Adipose tissue (tissue), 3 donors: ENCODE measurements around the gene DDX27. TPM values are rescaled to one million over a fixed set of nuclear protein-coding genes. Genes with fewer than 3 reads are reported as not detected.
"Not testable (repeated sequence)": the region's sequence is repeated elsewhere in the genome, so short reads cannot be mapped to it uniquely, and the experiment has no call there.

Experiments
- H3K27ac ChIP-seq: one replicate; pipeline ENCODE4 v1.5.1; 2013; ENCODE audit warnings: low read depth, low read length
- WGBS, 3 donors: extraction: QIAGEN DNeasy Blood & Tissue Kit; methylation state at CpG; one replicate each; pipeline ENCODE4 v1.1.7; 2013; 5-methylcytosine and 5-hydroxymethylcytosine counted together
- polyA plus RNA-seq, 3 donors: library from polyadenylated mRNA; stranded (reverse); fragments of 200-250 nt; gene quantifications; one replicate each; pipeline ENCODE4 v1.2.3, GENCODE V29; 2013
- donor health status: healthy with polysubstance abuse.
- donor health status: Bipolar disorder and iron deficiency.
- donor health status: healthy.

DDX27 gene
- polyA plus RNA-seq, 3 donors = 22.6 to 30.8 (median 30.5) TPM

GRCh38 chr20:49199729-49200293 is 19.4 kb upstream of the DDX27 start:
- 80 to 91% (median 89%) methylated on average over 4 of the region's 4 CpGs for WGBS, 3 donors

GRCh38 chr20:49203011-49203410 is 16.2 kb upstream of the DDX27 start:
- 91 to 94% (median 93%) methylated on average over 7 of the region's 7 CpGs for WGBS, 3 donors

More at GRCh38 chr20:49199729-49200293, 19.4 kb upstream of the DDX27 start:
- no peak overlapping the region for H3K27ac ChIP-seq

GRCh38 chr20:49203746-49204145 is 15.5 kb upstream of the DDX27 start:
- WGBS, 3 donors = 73 to 92% (median 79%) methylated on average over 9 of the region's 9 CpGs
- no peak overlapping the region for H3K27ac ChIP-seq

More at GRCh38 chr20:49203011-49203410, 16.2 kb upstream of the DDX27 start:
- H3K27ac ChIP-seq = no peak overlapping the region

GRCh38 chr20:49207076-49207475 is 12.1 kb upstream of the DDX27 start:
- WGBS, 3 donors = 88 to 95% (median 94%) methylated on average over 6 of the region's 6 CpGs
- no peak overlapping the region for H3K27ac ChIP-seq

GRCh38 chr20:49210101-49210756 is 9.0 kb upstream of the DDX27 start:
- 54 to 84% (median 76%) methylated on average over 1 of the region's 1 CpG for WGBS, 3 donors
- H3K27ac ChIP-seq = no peak overlapping the region

GRCh38 chr20:49210757-49211110 is 8.5 kb upstream of the DDX27 start:
- 24 to 76% (median 68%) methylated on average over 1 of the region's 1 CpG for WGBS, 3 donors
- no peak overlapping the region for H3K27ac ChIP-seq

GRCh38 chr20:49214571-49214970 is 4.6 kb upstream of the DDX27 start:
- no peak overlapping the region for H3K27ac ChIP-seq

GRCh38 chr20:49215232-49215631 is 4.0 kb upstream of the DDX27 start:
- 89 to 98% (median 89%) methylated on average over 3 of the region's 3 CpGs for WGBS, 3 donors
- H3K27ac ChIP-seq = no peak overlapping the region

- H3K27ac ChIP-seq = no peak overlapping the region
Observed at GRCh38 chr20:49216991-49217578, 2.1 kb upstream of the DDX27 start.

GRCh38 chr20:49218739-49219090 is 501 bp upstream of the DDX27 start:
- H3K27ac ChIP-seq = not testable (repeated sequence)
- WGBS, 3 donors = 57 to 62% (median 58%) methylated on average over 13 of the region's 13 CpGs

More at GRCh38 chr20:49216991-49217578, 2.1 kb upstream of the DDX27 start:
- WGBS, 3 donors = 15 to 19% (median 18%) methylated on average over 11 of the region's 11 CpGs

- H3K27ac ChIP-seq = no peak overlapping the region
- 65 to 69% (median 67%) methylated on average over 27 to 28 of the region's 28 CpGs for WGBS, 3 donors
Observed at GRCh38 chr20:49219924-49220831, 962 bp downstream of the DDX27 start.

- 91 to 94% (median 92%) methylated on average over 7 of the region's 7 CpGs for WGBS, 3 donors
- H3K27ac ChIP-seq = no peak overlapping the region
Observed at GRCh38 chr20:49225896-49226295, 6.7 kb downstream of the DDX27 start.

- H3K27ac ChIP-seq = no peak overlapping the region
- 95% methylated on average over 7 to 9 of the region's 9 CpGs for WGBS, 3 donors
Observed at GRCh38 chr20:49228676-49229075, 9.5 kb downstream of the DDX27 start.

- no peak overlapping the region for H3K27ac ChIP-seq
- WGBS, 3 donors = 87 to 94% (median 90%) methylated on average over 2 of the region's 2 CpGs
Observed at GRCh38 chr20:49229381-49229780, 10.2 kb downstream of the DDX27 start.

- WGBS, 3 donors = 88 to 92% (median 91%) methylated on average over 10 of the region's 10 CpGs
- no peak overlapping the region for H3K27ac ChIP-seq
Observed at GRCh38 chr20:49230021-49230420, 10.8 kb downstream of the DDX27 start.

GRCh38 chr20:49230561-49231133 is 11.4 kb downstream of the DDX27 start:
- no peak overlapping the region for H3K27ac ChIP-seq
- WGBS, 3 donors = 55 to 75% (median 56%) methylated on average over 8 of the region's 8 CpGs

GRCh38 chr20:49231471-49231870 is 12.3 kb downstream of the DDX27 start:
- H3K27ac ChIP-seq = no peak overlapping the region

GRCh38 chr20:49233226-49233625 is 14.0 kb downstream of the DDX27 start:
- no peak overlapping the region for H3K27ac ChIP-seq
- WGBS, 3 donors = 93 to 95% (median 93%) methylated on average over 10 of the region's 10 CpGs

More at GRCh38 chr20:49231471-49231870, 12.3 kb downstream of the DDX27 start:
- WGBS, 3 donors = 70 to 96% (median 82%) methylated on average over 7 of the region's 7 CpGs

- whole genome bisulfite sequencing, 3 donors = 90 to 97% (median 94%) methylated on average over 6 of the region's 6 CpGs
- H3K27ac ChIP-seq = no peak overlapping the region
Observed at GRCh38 chr20:49234831-49235230, 15.6 kb downstream of the DDX27 start.
